HG03354 (cell line): ENCODE results near the gene TRIP13.
A peak's percentile ranks its signal among the peaks of the same experiment; 100 is the strongest.

Experiments used
- ATAC-seq: cut with Tn5 transposase; IDR thresholded peaks from one replicate; pipeline ENCODE4 v1.9.1; 2021; ENCODE audit warnings: mild to moderate bottlenecking; ENCODE audit not compliant: unreplicated experiment, poor library complexity, severe bottlenecking

Gene TRIP13

DNA sequence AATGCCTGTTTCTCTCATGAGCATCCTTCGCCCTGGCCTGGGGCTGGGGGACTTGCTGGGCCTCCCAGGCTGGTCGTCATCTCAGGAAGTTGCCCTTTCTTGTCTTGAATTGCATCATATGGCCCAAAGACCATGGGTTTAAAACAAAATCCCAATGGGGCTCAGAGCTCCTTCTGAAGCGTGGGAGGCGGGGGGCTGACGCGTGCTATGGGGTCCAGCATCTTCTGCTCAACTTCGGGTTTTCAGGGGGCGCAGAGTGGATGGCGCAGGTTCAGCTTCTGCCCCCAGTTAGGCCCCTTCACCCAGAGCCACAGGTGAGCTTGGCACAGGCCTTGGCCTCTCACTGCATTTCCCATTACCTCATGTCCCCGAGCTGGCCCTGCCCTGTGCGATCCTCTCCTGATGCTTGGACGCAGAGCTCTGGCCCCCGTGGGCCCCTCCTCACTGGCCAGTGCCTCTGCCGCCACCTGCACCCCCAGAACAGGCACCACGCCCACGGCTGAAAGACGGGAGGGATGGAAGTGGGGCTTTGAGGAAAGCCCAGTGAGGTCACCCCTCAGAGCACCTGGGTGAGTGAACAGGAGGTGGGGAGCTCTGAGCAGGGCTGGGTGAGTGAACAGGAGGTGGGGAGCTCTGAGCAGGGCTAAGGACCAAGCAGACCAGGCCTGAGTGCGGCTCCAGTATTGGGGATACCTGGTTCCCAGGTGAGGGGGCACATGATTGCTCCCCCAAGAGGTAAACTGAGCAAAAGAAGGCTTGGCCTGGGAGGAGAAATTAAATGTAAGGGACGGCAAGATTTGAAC lies 56.0 kb downstream of the TRIP13 start:
- no peak for ATAC-seq

DNA sequence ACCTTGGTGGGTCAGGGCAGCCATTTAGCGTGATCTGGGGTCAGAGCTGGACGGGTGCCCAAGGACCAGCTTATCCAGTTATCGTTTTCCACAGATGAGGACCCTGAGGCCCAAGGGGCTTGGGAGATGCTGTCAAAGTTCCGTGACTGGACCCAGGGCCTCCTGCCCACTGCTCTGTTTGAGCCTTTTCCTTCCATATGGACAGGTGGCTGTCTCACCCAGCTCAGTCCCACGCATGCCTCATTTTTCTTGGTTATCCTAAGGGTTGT lies 56.5 kb downstream of the TRIP13 start:
- ATAC-seq: no peak

DNA sequence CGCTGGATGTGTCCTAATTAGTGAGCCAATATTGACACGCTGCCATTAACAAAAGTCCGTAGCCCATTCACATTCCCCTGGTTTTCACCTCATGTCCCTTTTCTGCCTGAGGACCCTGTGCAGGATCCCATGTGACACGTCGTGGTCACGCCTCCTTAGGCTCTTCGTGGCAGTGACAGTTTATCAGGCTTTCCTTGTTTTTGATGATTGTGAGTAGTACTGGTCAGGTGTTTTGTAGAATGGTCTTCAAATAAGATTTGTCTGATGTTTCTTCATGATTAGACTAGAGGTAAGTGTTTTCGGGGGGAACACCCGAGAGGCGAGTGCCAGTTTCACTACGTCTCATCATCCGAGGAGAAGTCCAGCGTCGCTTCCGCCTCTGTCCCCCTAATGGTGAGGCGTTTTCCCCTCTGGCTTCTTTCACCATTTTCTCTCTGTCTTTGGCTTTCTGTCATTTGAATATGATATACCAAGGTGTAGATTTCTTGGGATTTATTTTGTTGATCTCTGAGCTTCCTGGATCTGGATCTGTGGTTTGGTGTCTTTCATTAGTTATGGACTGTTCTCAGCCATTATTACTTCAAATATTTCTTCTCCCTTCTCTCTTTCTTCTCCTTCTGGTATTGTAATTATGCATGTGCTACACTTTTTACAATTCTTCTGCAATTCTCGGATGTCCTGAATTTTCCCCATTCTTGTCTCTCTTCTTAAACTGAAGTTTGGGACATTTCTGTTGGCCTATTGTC lies 57.3 kb downstream of the TRIP13 start:
- no peak for ATAC-seq

DNA sequence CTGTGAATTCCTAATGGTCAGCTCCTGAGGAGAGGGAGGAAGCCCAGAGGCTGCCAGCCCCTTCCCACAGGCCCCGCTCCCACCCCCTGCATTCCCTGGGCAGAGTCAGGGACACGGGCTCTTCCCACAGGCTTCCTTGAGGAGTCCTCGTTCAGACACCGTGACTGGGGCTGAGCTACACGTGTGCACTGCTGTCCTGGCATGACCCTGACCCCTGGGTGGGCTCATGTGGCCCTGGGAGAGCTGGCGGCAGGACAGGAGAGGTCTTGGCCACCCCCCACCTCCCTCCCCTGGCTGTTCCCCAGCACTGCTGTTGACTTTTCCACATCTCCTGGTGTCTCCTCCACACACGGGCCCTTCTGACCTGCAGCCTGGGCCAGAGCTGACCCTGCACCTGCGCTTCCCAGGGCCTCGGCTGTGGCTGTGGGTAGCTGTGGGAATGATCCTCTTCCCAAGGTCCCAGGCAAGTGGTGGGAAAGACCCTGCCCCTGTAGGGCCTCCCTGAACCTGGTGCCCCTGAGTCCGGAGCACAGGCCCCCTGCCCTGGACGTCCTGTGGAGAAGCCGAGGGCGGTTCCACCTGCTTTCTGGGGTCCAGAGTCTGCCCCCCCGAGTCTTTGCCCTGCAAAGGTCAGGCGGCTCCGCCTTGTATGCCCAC lies 59.4 kb downstream of the TRIP13 start:
- ATAC-seq: no peak

DNA sequence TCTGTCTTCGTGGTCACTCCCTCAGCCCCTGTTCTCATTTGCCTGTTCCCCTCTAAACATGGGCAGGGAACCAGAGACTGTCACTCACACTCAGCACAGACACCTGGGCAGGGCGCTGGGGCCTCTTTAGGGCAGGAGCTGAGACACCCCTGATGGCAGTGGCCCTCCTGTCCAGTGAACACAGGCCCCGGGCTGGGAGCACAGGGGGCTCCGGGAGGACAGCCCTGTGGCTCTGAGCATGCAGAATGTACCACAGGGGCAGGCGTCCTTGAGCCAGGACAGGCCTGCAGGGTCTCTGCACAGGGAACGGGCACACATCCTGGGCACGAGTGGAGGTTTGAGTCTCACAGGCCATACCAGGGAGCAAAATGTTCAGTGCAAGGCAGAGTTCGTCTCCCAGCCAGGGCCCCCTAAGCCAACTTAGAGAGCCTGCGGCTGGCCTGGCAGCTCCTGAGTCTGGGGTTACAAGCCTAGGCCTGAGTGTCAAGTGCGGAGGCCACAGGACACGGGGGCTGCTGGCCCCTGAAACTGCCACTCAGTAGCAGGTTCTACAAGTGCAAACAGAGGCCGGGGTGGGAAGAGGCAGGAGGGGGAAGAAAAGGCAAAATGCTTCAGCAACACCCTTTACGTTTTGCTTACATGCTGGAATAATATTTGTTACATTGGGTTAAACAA lies 60.0 kb downstream of the TRIP13 start:
- ATAC-seq: no peak

DNA sequence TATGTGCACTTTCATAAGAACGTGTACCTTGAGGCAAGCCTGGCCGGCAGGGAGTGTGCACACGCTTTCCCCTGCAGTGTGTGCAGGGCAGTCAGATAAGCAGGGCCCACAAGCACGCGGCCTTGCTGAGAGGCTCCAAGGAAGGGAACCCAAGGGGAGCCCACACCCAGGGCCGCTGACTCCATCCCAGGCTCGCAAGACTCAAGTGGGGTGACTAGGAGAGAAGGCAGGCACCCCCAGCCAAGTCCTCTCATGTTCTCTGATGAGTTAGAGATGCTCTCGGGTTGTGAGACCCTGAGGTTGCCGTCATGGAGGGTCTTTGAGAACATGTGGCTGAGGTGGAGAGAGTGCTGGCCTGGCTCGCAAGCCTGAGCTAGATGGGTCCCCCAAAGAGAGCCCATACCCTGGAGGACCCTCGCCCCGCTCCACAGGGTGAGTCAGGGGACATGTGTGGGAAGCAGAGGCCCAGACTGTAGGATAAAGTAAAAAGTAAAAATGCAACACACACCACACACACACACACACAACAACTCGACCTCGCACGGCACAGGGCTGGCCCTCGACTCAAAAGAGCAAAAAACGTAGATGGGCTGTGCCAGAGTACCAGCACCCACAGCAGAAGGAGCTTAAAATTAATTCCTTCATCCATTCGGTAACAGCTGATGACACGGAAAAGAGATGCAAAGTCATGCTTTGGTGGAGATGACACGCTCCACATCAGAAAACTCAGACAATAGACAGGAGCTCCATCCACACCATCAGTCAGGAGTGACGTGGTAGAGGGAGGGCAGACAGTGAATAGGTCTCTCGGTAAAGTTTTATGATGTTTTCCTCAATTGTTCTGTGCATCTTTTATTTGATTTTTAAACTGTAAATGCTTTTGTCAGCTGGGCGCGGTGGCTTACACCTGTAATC lies 61.1 kb downstream of the TRIP13 start:
- no peak for ATAC-seq

DNA sequence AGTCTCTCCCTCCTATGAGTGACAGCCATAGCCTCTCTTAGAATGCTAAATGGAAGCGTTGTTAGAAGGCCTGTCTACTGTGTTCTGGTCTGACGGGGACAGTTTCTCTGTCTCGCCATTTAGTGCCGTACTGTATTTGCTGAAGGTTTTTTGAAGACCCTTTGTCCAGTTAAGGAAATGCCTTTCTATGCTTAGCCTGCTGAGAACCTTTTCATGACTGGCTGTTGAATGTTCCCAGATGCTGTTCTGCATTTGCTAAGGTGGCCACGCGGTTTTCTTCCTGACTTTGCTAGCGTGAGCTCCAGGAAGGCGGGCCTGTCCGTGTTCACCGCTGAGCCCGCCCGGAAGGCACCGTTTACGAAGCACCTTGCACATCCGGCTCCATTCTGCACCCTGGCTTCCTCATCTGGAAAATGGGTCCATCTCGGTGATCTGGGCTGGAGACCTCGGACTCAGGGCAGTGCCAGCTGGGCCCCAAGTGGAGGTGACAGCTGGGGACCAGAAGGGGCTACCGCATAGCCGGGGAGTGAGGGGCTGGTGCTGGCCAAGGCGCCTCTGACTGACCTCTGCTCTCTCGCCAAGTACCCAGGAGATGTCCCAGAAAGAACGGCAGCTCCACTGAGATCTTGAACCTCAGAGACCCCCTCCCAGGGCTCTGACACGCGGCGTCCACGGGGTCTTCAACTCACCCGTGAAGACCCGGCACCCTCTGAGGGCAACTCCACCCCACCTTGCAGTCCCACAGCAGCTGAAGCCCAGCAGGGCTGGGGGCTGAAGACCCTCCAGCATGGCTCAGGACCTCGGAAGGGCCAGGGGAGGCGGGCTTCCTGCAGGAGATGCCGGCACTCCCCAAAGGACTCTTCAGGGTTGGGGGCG lies 63.4 kb downstream of the TRIP13 start:
- ATAC-seq: no peak

DNA sequence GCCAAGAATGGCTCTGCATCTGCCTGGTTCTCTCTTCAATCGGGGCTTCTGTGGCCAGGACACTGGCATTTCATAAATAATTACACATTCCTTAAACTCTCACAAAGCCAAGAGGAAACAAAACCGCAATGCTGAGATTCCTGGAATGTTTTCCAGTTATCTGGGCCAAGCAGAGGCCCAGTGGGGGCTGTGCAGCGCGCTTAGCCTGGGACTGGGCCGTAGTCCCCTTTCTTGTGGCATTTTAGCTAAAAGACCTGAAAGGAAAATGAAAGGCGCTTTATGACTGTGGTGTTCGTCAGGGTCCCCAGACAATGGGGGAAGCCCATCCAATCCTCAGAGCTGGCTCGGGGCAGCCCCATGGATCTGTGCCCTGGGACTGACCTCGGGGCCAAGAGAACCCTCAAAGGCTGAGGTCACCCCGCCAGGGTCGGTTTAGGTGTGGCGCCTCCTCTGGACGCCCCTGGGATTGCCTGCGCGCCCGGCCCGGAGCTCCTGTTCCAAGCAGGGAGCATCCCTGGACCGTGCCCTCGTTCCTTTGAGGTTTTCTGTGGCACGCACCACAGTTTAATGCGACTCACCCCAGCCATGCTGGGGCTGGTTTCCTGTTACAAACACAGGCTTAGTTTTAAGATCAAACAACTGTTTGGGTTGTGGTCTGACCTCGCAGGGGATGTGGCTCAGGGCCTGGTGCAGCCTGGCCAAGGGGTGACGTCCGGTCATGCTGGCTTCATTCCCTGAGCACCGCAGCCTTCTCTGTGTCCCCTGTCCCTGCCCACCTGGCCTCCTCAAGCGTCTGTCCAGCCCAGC lies 64.5 kb downstream of the TRIP13 start:
- peak; percentile 74 for ATAC-seq

DNA sequence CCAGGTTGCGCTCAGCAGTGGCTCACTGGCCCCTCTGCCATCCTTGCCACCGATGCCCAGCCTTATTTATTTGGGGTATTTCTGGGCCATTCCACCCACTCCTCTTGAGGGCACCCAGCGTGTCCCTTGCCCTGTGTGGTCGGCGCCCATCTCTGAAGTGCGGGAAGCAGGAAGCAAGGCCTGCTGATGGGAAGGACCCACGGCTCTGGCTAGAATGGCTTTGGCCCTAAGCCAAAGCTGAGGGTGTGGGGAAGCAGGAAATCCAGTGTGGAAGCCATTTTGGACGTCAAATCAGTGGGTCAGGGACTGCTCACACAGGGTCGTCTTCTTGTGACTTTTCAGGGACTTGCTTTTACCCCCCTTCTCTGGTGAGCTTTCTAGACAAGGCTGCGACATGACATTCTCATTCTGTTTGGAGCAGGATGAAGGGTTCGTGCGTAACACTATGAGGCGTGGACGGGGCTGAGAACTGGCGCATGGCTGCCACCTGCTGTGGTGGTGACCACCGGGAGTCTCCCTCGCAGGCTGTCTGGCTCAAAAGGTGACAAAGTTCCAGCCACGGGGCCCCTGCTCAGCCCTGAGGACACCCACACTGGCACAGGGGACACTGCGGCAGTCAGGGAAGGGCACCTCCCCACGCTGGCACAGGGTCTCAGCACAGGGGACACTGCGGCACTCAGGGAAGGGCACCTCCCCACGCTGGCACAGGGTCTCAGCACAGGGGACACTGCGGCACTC lies 65.2 kb downstream of the TRIP13 start:
- no peak for ATAC-seq

DNA sequence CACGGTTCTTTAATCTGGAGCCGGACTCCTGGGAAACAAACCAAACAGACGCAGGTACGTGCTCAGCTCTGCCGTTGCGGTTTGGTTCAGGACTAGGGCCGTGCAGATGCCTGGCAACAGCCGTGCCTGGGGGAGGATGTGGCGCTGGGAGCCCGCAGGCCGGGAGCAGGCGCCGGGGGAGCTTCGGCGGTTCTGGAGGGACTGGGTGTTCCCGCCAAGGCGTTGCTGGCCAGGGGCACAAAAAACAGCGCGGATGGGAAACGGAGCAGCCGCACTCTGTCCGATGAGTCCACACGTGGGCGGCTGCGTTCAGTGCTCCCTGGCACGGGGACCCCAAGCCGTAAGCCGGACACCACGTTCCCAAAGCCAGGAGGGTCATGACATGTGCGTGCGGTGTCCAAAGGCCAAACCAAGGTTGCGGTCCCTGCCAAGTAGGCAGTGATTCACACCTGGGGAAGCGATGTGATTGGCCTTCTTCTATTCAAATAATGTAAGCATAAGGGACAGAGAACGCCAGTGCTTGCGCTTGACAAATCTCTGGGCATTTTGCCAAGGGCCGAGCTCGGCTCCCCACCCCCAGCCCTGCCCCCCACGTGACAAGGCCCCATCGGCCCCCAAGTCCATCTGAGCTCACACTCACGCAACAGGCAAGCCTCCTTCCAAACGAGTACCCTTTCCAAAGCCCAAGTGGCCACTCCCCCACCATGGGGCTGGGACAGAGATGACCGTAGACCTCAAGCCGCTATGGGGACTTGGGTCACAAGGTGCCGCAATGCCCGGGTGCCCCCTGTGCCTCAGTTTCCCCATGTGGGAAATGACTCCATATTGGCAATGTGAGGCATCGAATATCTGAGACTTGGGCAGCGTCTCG lies 66.3 kb downstream of the TRIP13 start:
- ATAC-seq: no peak

DNA sequence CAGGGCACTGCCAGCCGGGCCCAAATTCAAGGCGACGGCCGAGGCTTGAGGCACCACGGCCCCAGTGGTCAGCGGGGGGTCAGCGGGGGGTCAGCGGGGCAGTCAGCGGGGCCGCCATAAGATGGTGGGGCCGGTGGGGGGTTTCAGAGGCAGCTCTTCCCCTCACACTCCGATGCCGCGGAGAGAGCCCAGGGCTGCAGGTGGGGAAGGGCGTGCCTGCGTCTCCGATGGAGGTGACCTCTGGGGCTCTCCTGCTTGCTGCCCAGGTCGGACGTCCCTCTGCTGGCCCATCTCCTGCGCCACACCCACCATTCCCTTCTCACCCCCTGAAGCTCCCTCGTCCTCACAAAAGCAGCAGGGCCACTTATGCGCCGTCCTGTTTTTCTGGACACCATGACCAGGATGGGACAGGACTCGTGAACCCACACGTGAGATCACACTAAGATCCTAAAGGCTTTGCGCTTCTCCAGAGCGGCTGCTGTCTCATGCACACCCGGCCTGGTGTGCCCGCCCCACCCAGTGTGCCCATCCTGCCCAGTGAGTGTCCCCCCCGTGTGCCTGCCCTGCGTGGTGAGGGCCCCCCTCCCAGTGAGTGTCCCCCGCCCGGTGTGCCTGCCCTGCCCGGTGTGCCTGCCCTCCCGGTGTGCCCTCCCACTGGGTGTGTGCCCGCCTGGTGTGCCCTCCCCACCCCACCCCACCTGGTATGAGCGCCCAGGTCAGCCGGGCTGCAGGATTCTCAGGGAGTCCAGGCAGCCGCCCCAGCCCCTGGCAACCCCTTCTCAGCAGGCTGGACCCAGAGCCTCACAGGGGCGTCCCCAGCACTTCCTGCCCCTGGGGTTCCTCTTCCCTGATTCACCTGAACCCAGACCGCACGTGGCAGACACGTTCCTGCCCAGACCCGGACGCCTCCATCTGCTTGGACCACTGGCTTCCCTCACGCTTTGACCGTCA lies 67.2 kb downstream of the TRIP13 start:
- no peak for ATAC-seq

DNA sequence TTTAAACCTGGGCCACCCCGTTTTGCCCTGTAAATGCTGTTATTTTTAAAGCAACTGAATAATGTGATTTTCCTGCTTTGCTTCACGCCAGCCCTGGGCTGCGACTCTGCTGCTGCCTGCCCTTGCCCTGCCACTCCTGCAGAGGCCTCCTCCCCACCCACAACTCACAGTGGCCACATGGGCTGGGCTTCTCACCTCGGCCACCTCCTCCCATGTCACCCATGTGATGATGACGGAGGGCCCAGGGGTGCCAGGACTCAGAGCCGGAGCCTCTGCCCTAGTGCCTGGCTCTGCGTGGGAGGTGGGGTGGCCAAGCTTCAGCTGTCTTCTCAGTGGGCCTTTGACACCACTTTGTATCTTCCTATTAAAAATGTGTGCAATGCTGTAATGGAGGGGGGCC lies 67.9 kb downstream of the TRIP13 start:
- ATAC-seq: no peak

DNA sequence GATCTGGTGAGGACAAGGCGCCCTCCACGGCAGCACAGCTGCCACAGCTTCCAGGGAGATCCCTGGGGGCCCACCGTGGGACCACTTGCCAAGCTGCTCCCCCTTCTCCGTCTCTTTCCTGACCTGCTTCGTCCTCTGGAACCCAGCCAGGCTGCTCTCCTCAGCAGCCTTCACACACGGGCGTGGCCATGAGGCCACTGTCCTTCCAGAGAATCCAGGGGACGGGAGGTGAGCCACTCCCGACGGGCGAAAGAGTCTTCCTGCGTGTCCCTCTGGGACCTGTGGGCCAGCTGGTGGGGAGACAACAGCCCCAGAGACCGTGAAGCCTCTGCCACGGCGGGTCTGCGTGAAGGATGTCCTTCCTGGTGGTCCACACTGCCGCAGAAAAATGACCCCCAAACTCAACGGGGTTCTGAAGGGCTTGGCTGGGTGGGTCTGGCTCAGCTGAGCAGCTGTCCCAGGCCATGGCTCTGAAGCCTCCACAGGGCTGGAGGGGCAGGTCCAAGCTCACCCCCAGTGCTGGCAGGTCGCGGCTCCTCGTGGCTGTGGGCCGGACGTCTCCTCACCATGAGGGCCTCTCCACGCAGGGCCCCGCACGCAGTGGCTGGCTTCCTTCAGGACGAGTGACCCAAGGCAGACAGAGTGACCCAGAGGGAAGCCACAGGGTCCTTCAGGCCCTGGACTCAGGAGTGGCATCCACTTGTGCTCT lies 68.5 kb downstream of the TRIP13 start:
- no peak for ATAC-seq

DNA sequence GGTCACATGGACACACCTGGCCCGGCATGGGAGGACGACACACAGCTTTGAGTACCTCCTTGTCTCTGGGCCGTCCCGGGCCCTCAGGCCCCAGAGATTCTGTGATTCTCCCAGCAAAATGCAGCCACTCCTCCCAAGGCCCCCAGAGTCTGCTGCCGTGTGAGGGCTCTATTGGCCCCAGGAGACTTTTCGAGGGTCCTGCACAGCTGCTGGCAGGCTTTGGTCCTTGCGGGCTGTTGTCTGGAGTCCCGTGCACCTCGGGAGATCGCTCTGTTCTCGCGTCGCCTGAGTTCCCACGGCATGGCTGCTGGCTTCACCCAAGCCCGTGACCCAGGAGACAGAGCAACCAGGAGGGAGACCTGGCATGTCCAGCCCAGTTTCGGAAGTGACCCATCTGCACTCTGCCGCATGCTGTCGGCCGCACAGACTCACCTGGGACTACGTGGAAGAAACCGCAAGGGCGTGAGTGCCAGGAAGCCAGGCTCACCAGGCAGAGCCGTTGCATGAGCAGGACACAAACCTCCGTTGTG lies 69.1 kb downstream of the TRIP13 start:
- ATAC-seq: no peak
